Stimulated activated CD8-positive, alpha-beta memory T cell treated with anti-CD3 and anti-CD28 coated beads, Interleukin-12 subunit alpha, Interleukin-12 subunit beta, amount 100 ng/mL, for 24 hours (primary cell): ENCODE data around the gene ANKRD34A.

Experiments
- DNase-seq: peaks from one replicate; pipeline ENCODE4 v3.0.0-alpha.2; 2020; ENCODE audit errors: extremely low read depth

The ANKRD34A gene

GRCh38 chr1:145990249-145990855, 26.0 kb upstream of the ANKRD34A start:
- no peak for DNase-seq

DNA sequence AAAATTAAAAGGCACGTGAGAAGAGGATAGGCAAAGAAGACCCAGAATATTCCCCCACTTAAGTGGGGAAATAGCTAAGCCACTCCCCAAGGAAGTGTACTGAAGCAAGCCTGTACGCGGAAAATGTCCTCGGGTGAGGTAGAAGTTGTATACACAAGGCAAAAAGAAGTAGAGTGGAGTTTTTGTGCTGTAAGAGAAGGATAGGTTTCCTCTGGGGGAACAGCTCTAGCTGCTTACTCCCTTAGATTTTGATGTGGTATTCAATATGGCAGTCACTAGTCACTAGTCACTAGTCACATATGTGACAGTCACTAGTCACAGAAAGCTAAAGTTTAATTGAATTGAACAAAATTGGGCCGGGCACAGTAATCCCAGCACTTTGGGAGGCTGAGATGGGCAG, 24.4 kb upstream of the ANKRD34A start:
- DNase-seq, result no peak

GRCh38 chr1:145987926-145988325, 23.6 kb upstream of the ANKRD34A start:
- DNase-seq, result no peak

DNA sequence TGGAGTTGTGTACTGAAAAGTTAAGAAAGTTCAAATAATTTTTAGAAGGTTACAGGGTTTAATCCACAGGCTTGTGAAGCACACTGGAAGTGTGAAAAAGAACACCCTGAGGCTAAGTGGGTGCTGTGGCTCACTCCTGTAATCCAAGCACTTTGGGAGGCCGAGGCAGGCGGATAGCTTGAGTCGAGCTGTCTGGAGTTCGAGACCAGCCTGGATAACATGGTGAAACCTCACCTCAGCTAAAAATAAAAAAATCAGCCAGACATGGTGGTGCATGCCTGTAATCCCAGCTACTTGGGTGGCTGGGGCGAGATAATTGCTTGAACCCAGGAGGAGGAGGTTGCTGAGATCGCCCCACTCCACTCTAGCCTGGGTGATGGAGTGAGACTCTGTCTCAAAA, 22.2 kb upstream of the ANKRD34A start:
- DNase-seq, result no peak

DNA sequence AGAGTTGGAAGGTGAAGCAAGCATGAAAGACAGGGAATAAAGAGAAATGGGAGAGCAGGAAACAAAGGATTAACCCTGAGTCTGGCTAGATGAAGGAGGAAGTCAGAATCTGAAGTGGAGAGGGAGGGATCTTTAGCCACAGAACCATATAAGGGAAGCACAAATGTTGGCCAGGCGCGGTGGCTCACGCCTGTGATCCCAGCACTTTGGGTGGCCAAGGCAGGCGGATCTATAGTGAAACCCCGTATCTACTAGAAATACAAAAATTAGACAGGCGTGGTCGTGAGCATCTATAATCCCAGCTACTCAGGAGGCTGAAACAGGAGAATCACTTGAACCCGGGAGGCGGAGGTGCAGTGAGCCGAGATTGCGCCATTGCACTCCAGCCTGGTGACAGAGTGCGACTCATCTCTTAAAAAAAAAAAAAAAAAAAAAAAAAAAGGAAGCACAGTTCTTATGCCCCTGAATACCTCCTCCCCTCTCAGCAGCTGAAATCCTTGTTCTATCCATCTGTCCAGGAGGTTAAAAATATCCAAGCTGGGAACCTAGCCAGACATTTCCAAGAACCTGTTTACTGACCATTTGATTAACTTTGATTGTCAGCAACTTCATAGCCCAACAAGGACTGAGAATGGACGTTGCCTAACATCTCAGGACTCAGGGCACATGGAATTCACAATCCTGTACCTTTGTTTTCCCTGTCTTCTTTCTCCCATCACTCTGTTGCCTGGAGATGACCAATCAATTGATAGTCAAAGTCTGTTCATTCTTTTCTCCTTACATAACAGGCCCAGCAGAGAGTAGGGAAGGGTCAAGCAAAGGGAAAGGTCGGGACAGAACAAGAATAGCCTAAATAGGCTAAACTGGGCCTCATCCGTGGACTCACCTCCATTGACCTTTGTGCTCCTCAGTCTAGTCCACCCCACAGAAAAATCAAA, 21.4 kb upstream of the ANKRD34A start:
- DNase-seq, result no peak

GRCh38 chr1:145985129-145985501, 20.7 kb upstream of the ANKRD34A start:
- DNase-seq, result no peak

DNA sequence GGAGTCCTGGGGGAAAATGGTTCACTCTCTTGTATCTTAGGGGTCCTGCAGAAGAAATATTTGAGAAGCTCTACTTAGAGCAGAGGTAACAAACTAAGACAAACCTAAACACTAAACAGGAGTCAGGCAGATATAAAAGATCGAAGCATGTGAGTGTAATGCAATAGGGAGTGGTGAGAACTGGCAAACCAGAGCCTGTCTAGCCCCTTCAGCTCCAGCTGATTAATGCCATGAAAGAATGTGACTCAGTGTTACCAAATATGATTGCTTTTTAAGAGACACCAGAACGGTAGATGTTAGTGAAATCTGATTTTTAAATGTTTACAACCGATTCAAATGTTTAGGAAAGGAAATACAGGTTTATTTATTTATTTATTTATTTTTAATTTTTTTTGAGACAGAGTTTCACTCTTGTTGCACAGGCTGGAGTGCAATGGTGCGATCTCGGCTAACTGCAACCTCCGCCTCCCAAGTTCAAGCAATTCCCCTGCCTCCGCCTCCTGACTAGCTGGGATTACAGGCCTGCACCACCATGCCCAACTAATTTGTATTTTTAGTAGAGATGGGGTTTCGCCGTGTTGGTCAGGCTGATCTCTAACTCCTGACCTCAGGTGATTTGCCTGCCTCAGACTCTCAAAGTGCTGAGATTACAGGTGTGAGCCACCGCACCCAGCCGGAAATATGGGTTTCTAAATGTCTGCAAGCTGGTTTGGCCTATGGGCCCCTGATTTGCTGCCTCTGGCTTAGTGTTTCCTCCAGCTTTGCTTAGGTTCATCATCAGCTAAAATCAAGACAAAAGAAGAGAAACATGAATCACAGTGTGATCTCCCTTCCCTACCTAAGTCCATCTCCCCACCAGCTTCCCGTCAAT, 19.8 kb upstream of the ANKRD34A start:
- DNase-seq, result no peak

- no peak for DNase-seq
Observed at GRCh38 chr1:145983206-145983675, 18.9 kb upstream of the ANKRD34A start.

- no peak for DNase-seq
Observed at GRCh38 chr1:145982010-145982723, 17.8 kb upstream of the ANKRD34A start.

DNA sequence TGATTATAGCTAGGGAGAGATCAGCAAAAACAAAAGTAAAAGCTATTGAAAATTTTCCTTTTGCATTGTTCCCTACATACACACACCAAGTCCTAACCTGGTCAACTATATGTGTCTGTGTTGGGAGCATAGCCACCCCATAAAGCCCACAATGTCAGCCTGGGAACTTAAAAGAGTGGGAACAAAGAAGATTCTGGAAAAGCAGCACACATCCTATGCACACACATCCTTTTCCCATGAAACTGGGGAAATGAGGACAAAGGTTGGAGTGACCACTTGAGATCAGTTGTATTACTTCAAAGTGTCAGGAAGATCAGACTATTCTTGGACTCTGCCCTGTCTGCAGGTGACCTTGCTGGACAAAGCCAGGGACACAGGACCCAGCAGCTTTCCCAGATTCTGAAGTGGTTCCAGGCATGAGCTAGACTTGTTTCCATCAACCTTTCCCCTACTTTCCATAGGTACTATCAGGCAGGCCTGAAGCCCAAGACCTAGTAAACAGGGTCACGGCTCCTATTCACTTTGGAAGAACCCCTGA, 16.2 kb upstream of the ANKRD34A start:
- no peak for DNase-seq

- no peak for DNase-seq
Observed at GRCh38 chr1:145979746-145980456, 15.5 kb upstream of the ANKRD34A start.

DNA sequence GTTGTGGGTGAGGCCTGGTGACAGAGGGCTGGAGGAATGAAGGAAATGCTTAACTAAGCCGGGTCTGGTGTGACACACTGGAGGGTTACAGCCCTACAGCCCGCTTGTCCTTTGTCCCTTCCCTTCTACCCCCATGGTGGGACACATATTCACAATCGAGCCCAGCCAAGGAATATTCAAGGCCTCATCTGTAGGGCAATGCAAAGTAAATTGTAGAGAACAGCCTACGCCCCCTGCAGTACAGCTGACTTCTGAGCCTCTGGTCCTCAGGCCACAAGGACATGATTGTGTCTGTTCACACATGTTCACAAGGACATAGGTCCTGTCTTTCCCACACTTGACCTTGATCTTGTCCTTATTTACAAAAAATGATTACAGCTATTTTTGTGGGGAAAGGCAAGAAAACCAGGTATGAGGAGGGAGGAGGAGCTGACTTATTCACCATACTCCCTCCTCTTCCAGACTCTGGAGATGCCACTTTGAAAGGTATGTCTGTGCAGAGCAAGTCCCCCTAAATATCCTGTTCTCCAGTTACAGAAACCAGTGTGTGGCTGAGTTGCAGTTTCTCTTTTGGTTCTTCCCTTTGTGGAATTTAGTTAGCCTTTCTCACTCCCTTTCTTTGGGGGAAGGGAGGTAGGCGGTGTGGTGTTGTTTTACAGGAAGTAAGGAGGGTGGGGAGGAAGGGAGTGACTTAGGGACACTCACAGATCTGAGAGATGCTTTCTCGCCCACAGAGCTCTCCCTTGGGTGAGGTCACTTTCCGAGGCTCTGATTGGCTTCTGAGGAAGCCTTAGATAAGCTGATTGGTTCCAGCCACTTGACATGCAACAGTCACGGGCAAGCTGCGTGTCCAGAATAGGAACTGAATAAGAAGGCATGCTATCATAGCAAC, 14.7 kb upstream of the ANKRD34A start:
- peak; percentile 60 for DNase-seq

DNA sequence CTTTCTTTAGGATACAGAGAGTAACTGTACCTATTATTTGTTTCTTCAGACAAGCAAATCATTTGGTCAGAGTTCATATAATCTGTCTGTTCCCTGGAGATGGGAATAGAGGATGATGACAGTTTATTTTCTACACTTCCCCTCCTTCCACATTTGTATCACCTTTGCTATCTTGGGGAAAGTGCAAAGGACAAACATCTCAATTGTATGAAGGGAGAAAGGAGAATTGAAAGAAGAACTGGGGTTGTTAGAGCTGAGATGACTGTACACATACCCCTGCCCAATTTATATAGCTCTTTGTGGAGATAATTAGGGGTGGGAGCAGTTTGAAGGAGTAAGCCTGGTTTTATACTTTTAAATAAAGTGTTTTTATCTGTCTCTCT, 14.1 kb upstream of the ANKRD34A start:
- DNase-seq, result no peak

GRCh38 chr1:145977486-145978470, 13.4 kb upstream of the ANKRD34A start:
- DNase-seq, result no peak

- DNase-seq, result no peak
Observed at GRCh38 chr1:145977016-145977415, 12.6 kb upstream of the ANKRD34A start.

GRCh38 chr1:145975216-145975615, 10.8 kb upstream of the ANKRD34A start:
- DNase-seq, result no peak

DNA sequence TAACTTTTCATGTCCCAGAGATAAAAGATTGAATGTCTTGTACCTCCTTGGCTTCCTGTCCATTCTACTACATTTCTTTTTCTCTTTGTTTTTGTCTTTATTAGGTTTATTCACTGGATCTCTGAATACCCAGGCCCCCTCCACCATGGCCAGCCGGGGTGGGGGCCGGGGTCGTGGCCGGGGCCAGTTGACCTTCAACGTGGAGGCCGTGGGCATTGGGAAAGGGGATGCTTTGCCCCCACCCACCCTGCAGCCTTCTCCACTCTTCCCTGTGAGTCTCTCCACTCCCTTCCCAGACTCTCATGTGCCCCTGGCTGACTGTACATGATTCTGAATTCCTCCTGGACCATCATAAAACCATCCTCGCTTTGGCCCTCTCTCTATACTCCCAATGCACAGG, 10.3 kb upstream of the ANKRD34A start:
- DNase-seq, result no peak

GRCh38 chr1:145972580-145972979, 8.2 kb upstream of the ANKRD34A start:
- no peak for DNase-seq
